HG02840 (cell line): ENCODE measurements around the gene CNTN5.
"Not testable (repeated sequence)": the region's sequence is repeated elsewhere in the genome, so short reads cannot be mapped to it uniquely, and the experiment has no call there.

Experiments
- ATAC-seq: cut with Tn5 transposase; IDR thresholded peaks from one replicate; pipeline ENCODE4 v1.9.1; 2021; ENCODE audit warnings: mild to moderate bottlenecking, moderate library complexity, moderate number of reproducible peaks; ENCODE audit not compliant: unreplicated experiment, low FRiP score

CNTN5 gene

GRCh38 chr11:99695106-99695505 lies 674.4 kb downstream of the CNTN5 start:
- no peak for ATAC-seq

GRCh38 chr11:99706848-99707247 lies 686.1 kb downstream of the CNTN5 start:
- no peak for ATAC-seq

DNA sequence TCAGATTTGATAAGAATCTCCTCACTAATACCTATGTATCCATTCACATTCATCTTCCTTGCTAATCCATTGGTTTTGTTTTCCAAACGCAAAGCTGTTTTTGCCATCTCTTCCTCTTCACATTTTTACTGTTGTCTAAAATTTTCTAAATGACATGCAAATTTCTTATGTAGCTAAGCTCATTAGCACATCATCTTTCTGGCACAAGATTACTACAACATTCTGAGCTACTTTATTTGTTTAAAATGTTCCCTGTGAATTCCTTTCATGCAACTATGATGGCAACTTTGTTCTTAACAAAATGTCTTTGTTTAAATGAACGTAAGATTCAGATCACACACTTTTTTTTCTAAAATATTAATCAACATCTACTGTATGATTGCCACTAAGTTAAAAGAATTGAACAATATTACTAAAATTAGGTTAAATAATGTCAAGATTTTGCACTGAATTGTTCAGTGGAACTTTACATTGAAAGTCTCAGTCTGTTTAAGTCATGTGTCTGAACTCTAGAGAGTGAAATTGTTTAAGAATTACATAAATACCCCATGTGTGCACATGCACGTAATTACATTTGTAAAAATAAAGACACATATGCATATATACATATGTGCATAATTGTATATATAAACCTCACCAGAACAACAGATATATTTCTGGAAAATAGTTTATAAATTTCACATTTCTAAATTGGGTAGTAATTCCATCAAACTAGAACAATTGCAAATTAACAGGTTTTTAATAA lies 688.4 kb downstream of the CNTN5 start:
- no peak for ATAC-seq

- no peak for ATAC-seq
Observed at GRCh38 chr11:99716302-99716701, 695.6 kb downstream of the CNTN5 start.

DNA sequence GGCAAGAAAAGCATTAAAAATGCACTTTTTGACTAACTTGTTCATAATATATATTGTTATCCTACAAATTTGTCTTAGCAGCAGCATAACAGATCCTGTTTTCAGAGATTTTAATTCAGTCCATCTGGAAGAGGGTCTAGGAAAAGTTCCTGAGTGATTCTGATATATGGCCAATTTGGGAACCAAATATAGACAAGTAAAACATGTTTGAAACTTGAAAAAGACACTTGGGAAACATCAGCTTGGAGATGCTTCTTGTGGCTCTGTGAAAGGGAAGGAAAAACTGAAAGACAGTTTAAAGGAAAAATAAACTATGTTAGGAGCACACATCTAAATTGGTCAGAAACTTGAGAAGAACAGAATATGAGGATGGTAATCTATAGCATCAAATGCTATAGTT lies 697.5 kb downstream of the CNTN5 start:
- ATAC-seq, result no peak

- ATAC-seq, result no peak
Observed at GRCh38 chr11:99739464-99740089, 718.8 kb downstream of the CNTN5 start.

DNA sequence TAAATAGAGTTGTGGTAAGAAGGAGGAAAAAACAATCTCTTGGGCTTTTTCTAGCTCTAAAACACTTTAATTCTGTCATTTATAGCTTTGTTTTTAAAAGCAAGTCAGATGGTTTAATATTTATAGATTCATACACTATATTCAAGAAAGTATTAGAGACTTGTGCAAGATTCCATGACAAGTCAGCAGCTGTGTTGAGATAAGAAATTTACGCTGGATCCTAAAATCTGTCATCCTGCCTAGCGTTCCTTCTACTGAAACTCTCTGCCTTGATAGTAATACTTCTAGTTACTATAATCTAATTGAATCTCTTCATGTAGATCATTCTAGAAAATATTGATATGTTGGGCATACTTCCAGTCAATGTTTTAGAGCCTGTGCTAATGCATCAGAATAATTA lies 721.8 kb downstream of the CNTN5 start:
- no peak for ATAC-seq

DNA sequence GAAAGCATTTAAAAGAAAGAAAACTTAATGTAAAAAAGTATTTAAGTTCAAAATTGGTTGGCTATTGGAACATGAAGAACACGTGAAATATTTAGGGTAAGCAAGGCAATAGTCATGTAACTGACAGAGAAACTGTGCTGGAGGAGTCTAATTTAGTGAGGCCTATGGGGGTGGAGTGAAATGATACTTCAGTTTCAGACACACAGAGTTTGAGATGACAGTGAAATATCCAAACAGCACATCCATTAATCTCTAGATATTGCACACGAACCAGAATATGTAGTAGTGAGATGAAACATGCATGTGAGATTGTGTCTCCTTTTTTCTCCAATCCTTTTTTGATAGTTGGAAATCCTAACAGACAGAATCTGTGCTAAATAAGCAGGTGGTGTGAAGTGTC lies 739.0 kb downstream of the CNTN5 start:
- ATAC-seq, result no peak

DNA sequence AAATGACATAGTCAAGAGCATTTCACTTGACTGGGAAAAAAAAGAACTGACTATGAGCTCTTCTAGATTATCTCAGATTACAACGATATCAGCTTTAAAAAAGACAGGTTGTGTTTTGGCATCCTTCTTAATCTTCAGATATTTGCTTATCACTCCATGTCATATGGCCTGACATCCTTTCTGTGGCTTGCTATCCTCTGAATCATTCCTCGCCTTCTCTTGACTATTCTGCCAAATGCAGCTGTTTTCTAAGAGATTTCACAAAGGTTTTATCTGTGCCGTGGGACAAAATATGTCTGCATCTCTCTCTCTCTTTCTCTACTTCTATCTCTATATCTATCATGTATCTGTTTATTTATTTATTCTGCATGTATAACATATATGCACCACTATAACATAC lies 746.1 kb downstream of the CNTN5 start:
- no peak for ATAC-seq

- no peak for ATAC-seq
Observed at GRCh38 chr11:99773646-99774045, 752.9 kb downstream of the CNTN5 start.

DNA sequence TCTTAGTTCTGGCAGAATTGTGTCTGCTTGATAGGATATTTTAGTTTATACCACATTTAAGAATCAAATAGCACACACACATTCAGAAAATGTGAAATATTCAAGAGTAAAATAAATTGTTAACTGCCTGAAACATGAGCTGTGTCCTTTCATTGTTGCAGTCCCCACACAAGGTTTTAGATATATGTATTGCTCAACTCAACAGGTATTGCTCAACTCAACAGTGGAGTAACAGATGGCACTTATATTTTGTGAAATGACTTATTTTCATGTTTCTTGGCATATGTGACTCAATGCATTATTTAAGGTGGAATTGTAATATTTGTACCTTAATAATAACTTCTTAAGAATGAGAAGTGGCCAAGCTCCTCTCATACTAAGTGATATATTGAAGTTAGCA lies 760.3 kb downstream of the CNTN5 start:
- no peak for ATAC-seq

- ATAC-seq, result no peak
Observed at GRCh38 chr11:99791354-99791753, 770.6 kb downstream of the CNTN5 start.

- no peak for ATAC-seq
Observed at GRCh38 chr11:99795999-99796398, 775.2 kb downstream of the CNTN5 start.

- ATAC-seq, result no peak
Observed at GRCh38 chr11:99803501-99803900, 782.8 kb downstream of the CNTN5 start.

- ATAC-seq, result no peak
Observed at GRCh38 chr11:99812516-99812915, 791.8 kb downstream of the CNTN5 start.

GRCh38 chr11:99814021-99814420 lies 793.3 kb downstream of the CNTN5 start:
- no peak for ATAC-seq

- ATAC-seq, result no peak
Observed at GRCh38 chr11:99814738-99815137, 794.0 kb downstream of the CNTN5 start.

GRCh38 chr11:99818991-99819390 lies 798.2 kb downstream of the CNTN5 start:
- ATAC-seq, result no peak

DNA sequence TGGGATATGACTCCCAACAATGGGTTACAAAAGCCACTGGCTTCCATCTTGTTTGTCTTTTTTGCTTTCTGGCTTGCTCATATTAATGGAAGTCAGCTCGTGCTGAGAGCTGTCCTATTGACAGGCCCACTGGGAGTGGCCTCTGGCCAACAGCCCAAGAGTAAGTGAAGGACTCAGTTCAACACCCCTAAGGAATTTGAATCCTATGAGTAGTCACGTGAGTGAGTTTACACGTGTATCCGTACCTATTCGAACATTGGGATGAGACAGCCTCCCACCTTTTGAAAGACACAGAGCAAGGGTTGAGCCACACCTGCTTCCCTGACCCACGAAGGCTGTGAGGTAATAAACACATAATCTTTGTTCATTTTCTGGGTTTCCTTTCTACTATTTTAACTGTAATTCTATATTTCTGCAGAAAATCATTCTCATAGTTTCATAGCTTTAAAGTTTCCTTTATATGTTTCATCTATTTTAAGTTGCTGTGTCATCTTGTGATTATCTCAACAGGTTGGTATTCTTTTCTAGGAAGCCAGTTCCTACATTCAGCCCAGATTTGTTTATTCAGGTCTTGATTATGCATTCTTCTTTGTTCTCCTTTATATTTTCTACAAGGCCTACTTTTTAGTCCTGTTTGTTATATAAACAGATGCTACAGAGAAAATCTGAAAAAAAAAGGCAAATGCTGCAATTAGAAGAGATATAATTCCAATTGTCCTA lies 802.3 kb downstream of the CNTN5 start:
- no peak for ATAC-seq

- not testable (repeated sequence) for ATAC-seq
Observed at GRCh38 chr11:99836739-99837138, 816.0 kb downstream of the CNTN5 start.

DNA sequence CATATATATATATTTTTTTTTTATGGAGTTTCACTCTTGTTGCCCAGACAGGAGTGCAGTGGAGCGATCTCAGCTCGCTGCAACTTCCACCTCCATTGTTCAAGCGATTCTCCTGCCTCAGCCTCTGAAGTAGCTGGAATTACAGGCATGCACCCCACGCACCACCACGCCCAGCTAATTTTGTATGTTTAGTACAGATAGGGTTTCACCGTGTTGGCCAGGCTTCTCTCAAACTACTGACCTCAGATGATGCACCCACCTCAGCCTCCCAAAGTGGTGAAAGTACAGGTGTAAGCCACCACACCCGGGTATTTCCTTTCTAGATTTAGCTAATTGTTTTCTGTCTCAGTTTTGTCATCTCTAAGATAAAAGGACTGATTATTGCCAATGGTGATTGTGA lies 821.1 kb downstream of the CNTN5 start:
- ATAC-seq, result no peak

- no peak for ATAC-seq
Observed at GRCh38 chr11:99865951-99866350, 845.2 kb downstream of the CNTN5 start.
